HEK293 (cell line): ENCODE measurements around the gene ADAM17.

Experiments
- IKZF3 ChIP-seq: fragments of 450-650 bp; IDR thresholded peaks from 2 replicates; pipeline ENCODE4 v1.5.0; 2018; ENCODE audit warnings: missing biosample characterization, mild to moderate bottlenecking, missing genetic modification characterization, moderate library complexity
- KLF1 ChIP-seq: fragments of 450-650 bp; formaldehyde crosslinking; IDR thresholded peaks from 2 replicates; pipeline ENCODE4 v1.5.1; 2016; ENCODE audit warnings: missing biosample characterization, missing genetic modification characterization
- MYNN ChIP-seq: fragments of 450-650 bp; formaldehyde crosslinking; IDR thresholded peaks from 2 replicates; pipeline ENCODE4 v1.5.1; 2016; ENCODE audit warnings: missing biosample characterization, missing genetic modification characterization, borderline replicate concordance
- PRDM1 ChIP-seq: fragments of 450-650 bp; formaldehyde crosslinking; IDR thresholded peaks from 2 replicates; pipeline ENCODE4; 2016; ENCODE audit warnings: missing biosample characterization, missing genetic modification characterization
- SP2 ChIP-seq: fragments of 450-650 bp; formaldehyde crosslinking; IDR thresholded peaks from 2 replicates; pipeline ENCODE4 v1.5.1; 2016; ENCODE audit warnings: missing biosample characterization, missing genetic modification characterization
- SP3 ChIP-seq: fragments of 450-650 bp; formaldehyde crosslinking; IDR thresholded peaks from 2 replicates; pipeline ENCODE4 v1.5.1; 2016; ENCODE audit warnings: missing biosample characterization, missing genetic modification characterization
- YY1 ChIP-seq: fragments of 450-650 bp; formaldehyde crosslinking; IDR thresholded peaks from 2 replicates; pipeline ENCODE4 v1.5.1; 2018; ENCODE audit warnings: missing biosample characterization, missing genetic modification characterization
- ZBTB11 ChIP-seq: fragments of 450-650 bp; formaldehyde crosslinking; conservative IDR thresholded peaks from 2 replicates; pipeline ENCODE4 v1.5.1; 2016; ENCODE audit warnings: low read depth, missing biosample characterization, missing genetic modification characterization
- ZBTB20 ChIP-seq: fragments of 450-650 bp; formaldehyde crosslinking; IDR thresholded peaks from 2 replicates; pipeline ENCODE4 v1.5.1; 2016; ENCODE audit warnings: missing biosample characterization, missing genetic modification characterization
- ZBTB21 ChIP-seq: fragments of 450-650 bp; formaldehyde crosslinking; IDR thresholded peaks from 2 replicates; pipeline ENCODE4 v1.5.1; 2017; ENCODE audit warnings: missing biosample characterization, missing genetic modification characterization
- ZBTB48 ChIP-seq: fragments of 450-650 bp; formaldehyde crosslinking; IDR thresholded peaks from 2 replicates; pipeline ENCODE4 v1.5.1; 2016; ENCODE audit warnings: missing biosample characterization, missing genetic modification characterization
- ZEB2 ChIP-seq: fragments of 450-650 bp; formaldehyde crosslinking; IDR thresholded peaks from 2 replicates; pipeline ENCODE4 v1.5.1; 2016; ENCODE audit warnings: missing biosample characterization, missing genetic modification characterization
- ZNF169 ChIP-seq: fragments of 450-650 bp; formaldehyde crosslinking; IDR thresholded peaks from 2 replicates; pipeline ENCODE4 v1.5.1; 2016; ENCODE audit warnings: missing biosample characterization, missing genetic modification characterization
- ZNF26 ChIP-seq: fragments of 450-650 bp; formaldehyde crosslinking; IDR thresholded peaks from 2 replicates; pipeline ENCODE4 v1.5.1; 2016; ENCODE audit warnings: missing biosample characterization, missing genetic modification characterization
- ZNF366 ChIP-seq: fragments of 450-650 bp; formaldehyde crosslinking; conservative IDR thresholded peaks from 2 replicates; pipeline ENCODE4 v1.5.1; 2016; ENCODE audit warnings: missing biosample characterization, missing genetic modification characterization
- ZNF544 ChIP-seq: fragments of 450-650 bp; formaldehyde crosslinking; IDR thresholded peaks from 2 replicates; pipeline ENCODE4 v1.5.0; 2017; ENCODE audit warnings: missing biosample characterization, missing genetic modification characterization
- ZNF549 ChIP-seq: fragments of 450-650 bp; IDR thresholded peaks from 2 replicates; pipeline ENCODE4 v1.5.1; 2018; ENCODE audit warnings: missing biosample characterization, missing genetic modification characterization, mild to moderate bottlenecking, inconsistent platforms, moderate library complexity
- ZNF561 ChIP-seq: fragments of 450-650 bp; IDR thresholded peaks from 2 replicates; pipeline ENCODE4 v1.5.1; 2018; ENCODE audit warnings: missing biosample characterization, missing genetic modification characterization, borderline replicate concordance
- ZNF600 ChIP-seq: fragments of 450-650 bp; formaldehyde crosslinking; IDR thresholded peaks from 2 replicates; pipeline ENCODE4 v1.5.1; 2016; ENCODE audit warnings: missing biosample characterization, missing genetic modification characterization
- ZNF623 ChIP-seq: fragments of 450-650 bp; formaldehyde crosslinking; IDR thresholded peaks from 2 replicates; pipeline ENCODE4 v1.5.1; 2016; ENCODE audit warnings: missing biosample characterization, missing genetic modification characterization
- ZNF624 ChIP-seq: fragments of 450-650 bp; formaldehyde crosslinking; IDR thresholded peaks from 2 replicates; pipeline ENCODE4 v1.5.1; 2017; ENCODE audit warnings: missing biosample characterization, missing genetic modification characterization
- ZNF639 ChIP-seq: fragments of 450-650 bp; formaldehyde crosslinking; IDR thresholded peaks from 2 replicates; pipeline ENCODE4 v1.5.1; 2016; ENCODE audit warnings: missing biosample characterization, missing genetic modification characterization
- ZNF660 ChIP-seq: fragments of 450-650 bp; IDR thresholded peaks from 2 replicates; pipeline ENCODE4 v1.5.1; 2018; ENCODE audit warnings: missing biosample characterization, mild to moderate bottlenecking, missing genetic modification characterization
- TF ChIP-seq, protein P1 (sequence below): fragments of 450-650 bp; formaldehyde crosslinking; IDR thresholded peaks from 2 replicates; pipeline ENCODE4 v1.5.1; 2017; ENCODE audit warnings: missing biosample characterization, missing genetic modification characterization
- TF ChIP-seq, protein P2 (sequence below): fragments of 450-650 bp; formaldehyde crosslinking; IDR thresholded peaks from 2 replicates; pipeline ENCODE4 v1.5.1; 2016; ENCODE audit warnings: missing biosample characterization, missing genetic modification characterization
- TF ChIP-seq, protein P3 (sequence below): fragments of 450-650 bp; formaldehyde crosslinking; IDR thresholded peaks from 2 replicates; pipeline ENCODE4 v1.5.1; 2017; ENCODE audit warnings: missing biosample characterization, missing genetic modification characterization
- TF ChIP-seq, protein P4 (sequence below): fragments of 450-650 bp; formaldehyde crosslinking; IDR thresholded peaks from 2 replicates; pipeline ENCODE4 v1.5.1; 2016; ENCODE audit warnings: missing biosample characterization, missing genetic modification characterization
- TF ChIP-seq, protein P5 (sequence below): fragments of 450-650 bp; formaldehyde crosslinking; IDR thresholded peaks from 2 replicates; pipeline ENCODE4 v1.5.1; 2017; ENCODE audit warnings: missing biosample characterization, missing genetic modification characterization

Gene ADAM17

DNA sequence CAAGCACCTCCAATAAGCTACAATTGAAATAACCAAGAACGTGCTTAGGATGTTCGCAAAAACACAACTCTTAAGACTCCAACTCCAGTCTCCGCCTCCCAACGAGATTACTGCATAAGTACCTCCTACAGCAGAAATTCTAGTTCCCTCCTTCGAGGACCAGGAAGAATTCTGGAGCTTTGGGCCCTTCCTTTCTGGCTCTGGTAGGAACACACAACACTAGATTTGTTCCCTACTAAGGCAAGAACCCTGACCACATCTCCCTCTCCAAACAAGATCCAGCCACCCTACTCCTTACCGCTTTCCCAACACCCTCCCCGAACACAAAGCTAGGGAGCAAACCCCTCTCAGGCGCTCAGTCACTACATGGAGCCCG lies 721 bp downstream of the ADAM17 start (continued):
- TF ChIP-seq, protein P1, sequence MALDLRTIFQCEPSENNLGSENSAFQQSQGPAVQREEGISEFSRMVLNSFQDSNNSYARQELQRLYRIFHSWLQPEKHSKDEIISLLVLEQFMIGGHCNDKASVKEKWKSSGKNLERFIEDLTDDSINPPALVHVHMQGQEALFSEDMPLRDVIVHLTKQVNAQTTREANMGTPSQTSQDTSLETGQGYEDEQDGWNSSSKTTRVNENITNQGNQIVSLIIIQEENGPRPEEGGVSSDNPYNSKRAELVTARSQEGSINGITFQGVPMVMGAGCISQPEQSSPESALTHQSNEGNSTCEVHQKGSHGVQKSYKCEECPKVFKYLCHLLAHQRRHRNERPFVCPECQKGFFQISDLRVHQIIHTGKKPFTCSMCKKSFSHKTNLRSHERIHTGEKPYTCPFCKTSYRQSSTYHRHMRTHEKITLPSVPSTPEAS (tag by site-specific recombination), result 0 out of 2 replicates have a peak, but pooled peaks have one; percentile 26
- peak; percentile 84 for TF ChIP-seq ZBTB20 (tag by site-specific recombination)
- no peak for TF ChIP-seq ZNF624 (tag by site-specific recombination)
- TF ChIP-seq ZBTB11 (tag by site-specific recombination), result no peak
- TF ChIP-seq PRDM1, result no peak
- no peak; the same call in 1 of the 2 replicates for TF ChIP-seq ZNF639
- TF ChIP-seq ZBTB21, result no peak
- TF ChIP-seq ZEB2 (tag by site-specific recombination), result no peak
- no peak for TF ChIP-seq ZNF623 (tag by site-specific recombination)
- no peak for TF ChIP-seq ZNF660 (tag by site-specific recombination)
- TF ChIP-seq ZBTB48, result no peak
- no peak for TF ChIP-seq KLF1 (tag by site-specific recombination)
- TF ChIP-seq ZNF549, result no peak
- TF ChIP-seq SP2 (tag by site-specific recombination), result peak; percentile 67
- TF ChIP-seq, protein P2, sequence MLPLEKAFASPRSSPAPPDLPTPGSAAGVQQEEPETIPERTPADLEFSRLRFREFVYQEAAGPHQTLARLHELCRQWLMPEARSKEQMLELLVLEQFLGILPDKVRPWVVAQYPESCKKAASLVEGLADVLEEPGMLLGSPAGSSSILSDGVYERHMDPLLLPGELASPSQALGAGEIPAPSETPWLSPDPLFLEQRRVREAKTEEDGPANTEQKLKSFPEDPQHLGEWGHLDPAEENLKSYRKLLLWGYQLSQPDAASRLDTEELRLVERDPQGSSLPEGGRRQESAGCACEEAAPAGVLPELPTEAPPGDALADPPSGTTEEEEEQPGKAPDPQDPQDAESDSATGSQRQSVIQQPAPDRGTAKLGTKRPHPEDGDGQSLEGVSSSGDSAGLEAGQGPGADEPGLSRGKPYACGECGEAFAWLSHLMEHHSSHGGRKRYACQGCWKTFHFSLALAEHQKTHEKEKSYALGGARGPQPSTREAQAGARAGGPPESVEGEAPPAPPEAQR, result no peak
- no peak for TF ChIP-seq YY1 (tag by site-specific recombination)
- no peak for TF ChIP-seq ZNF169
- TF ChIP-seq, protein P3, sequence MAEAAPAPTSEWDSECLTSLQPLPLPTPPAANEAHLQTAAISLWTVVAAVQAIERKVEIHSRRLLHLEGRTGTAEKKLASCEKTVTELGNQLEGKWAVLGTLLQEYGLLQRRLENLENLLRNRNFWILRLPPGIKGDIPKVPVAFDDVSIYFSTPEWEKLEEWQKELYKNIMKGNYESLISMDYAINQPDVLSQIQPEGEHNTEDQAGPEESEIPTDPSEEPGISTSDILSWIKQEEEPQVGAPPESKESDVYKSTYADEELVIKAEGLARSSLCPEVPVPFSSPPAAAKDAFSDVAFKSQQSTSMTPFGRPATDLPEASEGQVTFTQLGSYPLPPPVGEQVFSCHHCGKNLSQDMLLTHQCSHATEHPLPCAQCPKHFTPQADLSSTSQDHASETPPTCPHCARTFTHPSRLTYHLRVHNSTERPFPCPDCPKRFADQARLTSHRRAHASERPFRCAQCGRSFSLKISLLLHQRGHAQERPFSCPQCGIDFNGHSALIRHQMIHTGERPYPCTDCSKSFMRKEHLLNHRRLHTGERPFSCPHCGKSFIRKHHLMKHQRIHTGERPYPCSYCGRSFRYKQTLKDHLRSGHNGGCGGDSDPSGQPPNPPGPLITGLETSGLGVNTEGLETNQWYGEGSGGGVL (tag by site-specific recombination), result peak; percentile 71
- peak; percentile 76; the same call in 1 of the 2 replicates for TF ChIP-seq ZNF600 (tag by site-specific recombination)
- no peak for TF ChIP-seq ZNF366 (tag by site-specific recombination)
- no peak for TF ChIP-seq ZNF561
- peak; percentile 72; the same call in 1 of the 2 replicates for TF ChIP-seq SP3 (tag by site-specific recombination)
- TF ChIP-seq ZNF26, result no peak
- TF ChIP-seq IKZF3, result peak; percentile 47; the same call in 1 of the 2 replicates
- no peak for TF ChIP-seq MYNN (tag by site-specific recombination)
- TF ChIP-seq, protein P4, sequence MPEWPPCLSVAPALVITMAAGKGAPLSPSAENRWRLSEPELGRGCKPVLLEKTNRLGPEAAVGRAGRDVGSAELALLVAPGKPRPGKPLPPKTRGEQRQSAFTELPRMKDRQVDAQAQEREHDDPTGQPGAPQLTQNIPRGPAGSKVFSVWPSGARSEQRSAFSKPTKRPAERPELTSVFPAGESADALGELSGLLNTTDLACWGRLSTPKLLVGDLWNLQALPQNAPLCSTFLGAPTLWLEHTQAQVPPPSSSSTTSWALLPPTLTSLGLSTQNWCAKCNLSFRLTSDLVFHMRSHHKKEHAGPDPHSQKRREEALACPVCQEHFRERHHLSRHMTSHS (tag by site-specific recombination), result no peak
- TF ChIP-seq ZNF544 (tag by site-specific recombination), result no peak
- TF ChIP-seq, protein P5, sequence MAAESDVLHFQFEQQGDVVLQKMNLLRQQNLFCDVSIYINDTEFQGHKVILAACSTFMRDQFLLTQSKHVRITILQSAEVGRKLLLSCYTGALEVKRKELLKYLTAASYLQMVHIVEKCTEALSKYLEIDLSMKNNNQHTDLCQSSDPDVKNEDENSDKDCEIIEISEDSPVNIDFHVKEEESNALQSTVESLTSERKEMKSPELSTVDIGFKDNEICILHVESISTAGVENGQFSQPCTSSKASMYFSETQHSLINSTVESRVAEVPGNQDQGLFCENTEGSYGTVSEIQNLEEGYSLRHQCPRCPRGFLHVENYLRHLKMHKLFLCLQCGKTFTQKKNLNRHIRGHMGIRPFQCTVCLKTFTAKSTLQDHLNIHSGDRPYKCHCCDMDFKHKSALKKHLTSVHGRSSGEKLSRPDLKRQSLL, result peak; percentile 89
